OCI-LY3 (cell line): ENCODE results near the gene AHCYL2.
A peak's percentile ranks its signal among the peaks of the same experiment; 100 is the strongest.

Experiments
- H2AFZ ChIP-seq: fragments of 200-600, 300-600 bp; shearing (Covaris generic); 2 replicates; pipeline ENCODE4 v1.6.0; 2014; ENCODE audit warnings: antibody characterized with exemption, low read depth, low read length
- H3K27ac ChIP-seq: fragments of 200-600, 300-600 bp; sonication (generic); 2 replicates; pipeline ENCODE4 v1.5.1; 2014; ENCODE audit warnings: mild to moderate bottlenecking, low read length, moderate library complexity, mixed read lengths
- H3K27me3 ChIP-seq: fragments of 200-600, 300-600 bp; sonication (generic); 2 replicates; pipeline ENCODE4 v1.6.1; 2014; ENCODE audit warnings: low read depth, low read length, mixed read lengths
- H3K36me3 ChIP-seq: fragments of 200-600, 300-600 bp; sonication (generic); replicated peaks from 2 replicates; pipeline ENCODE3; 2014; ENCODE audit warnings: low read depth, low read length, mixed read lengths
- H3K4me1 ChIP-seq: fragments of 300-600, 200-600 bp; sonication (generic); 2 replicates; pipeline ENCODE4 v1.6.1; 2014; ENCODE audit warnings: low read length, mixed read lengths
- H3K4me2 ChIP-seq: fragments of 200-600, 300-600 bp; sonication (generic); 2 replicates; pipeline ENCODE4 v1.6.1; 2014; ENCODE audit warnings: low read length, mixed read lengths
- H3K4me3 ChIP-seq: fragments of 300-600, 200-600 bp; sonication (generic); 2 replicates; pipeline ENCODE4 v1.5.1; 2014; ENCODE audit warnings: antibody characterized with exemption, mild to moderate bottlenecking, low read length, moderate library complexity
- H3K79me2 ChIP-seq: fragments of 300-600, 200-600 bp; shearing (Covaris generic); 2 replicates; pipeline ENCODE4 v1.6.1; 2014; ENCODE audit warnings: mild to moderate bottlenecking, low read length, mixed read lengths
- H3K9ac ChIP-seq: fragments of 300-600, 200-600 bp; shearing (Covaris generic); 2 replicates; pipeline ENCODE4 v1.6.0; 2014; ENCODE audit warnings: mild to moderate bottlenecking, low read length, moderate library complexity
- H3K9me3 ChIP-seq: fragments of 200-600, 300-600 bp; shearing (Covaris generic); 2 replicates; pipeline ENCODE4 v1.6.1; 2014; ENCODE audit warnings: low read length, mixed read lengths; ENCODE audit not compliant: insufficient read depth
- H4K20me1 ChIP-seq: fragments of 200-600, 300-600 bp; sonication (generic); 2 replicates; pipeline ENCODE4 v1.6.1; 2016; ENCODE audit warnings: low read length, mixed read lengths; ENCODE audit not compliant: insufficient read depth
- EZH2phosphoT487 ChIP-seq: fragments of 200-600 bp; shearing (Covaris generic); IDR thresholded peaks from 2 replicates; pipeline ENCODE4 v1.6.1; 2018; ENCODE audit warnings: antibody characterized with exemption, mixed run types, low read depth
- TF ChIP-seq, protein P1 (sequence below): fragments of 200-600, 300-600 bp; sonication (generic); IDR thresholded peaks from 2 replicates; pipeline ENCODE4 v1.5.1; 2014; ENCODE audit warnings: antibody characterized with exemption, low read length, low read depth

The AHCYL2 gene

DNA sequence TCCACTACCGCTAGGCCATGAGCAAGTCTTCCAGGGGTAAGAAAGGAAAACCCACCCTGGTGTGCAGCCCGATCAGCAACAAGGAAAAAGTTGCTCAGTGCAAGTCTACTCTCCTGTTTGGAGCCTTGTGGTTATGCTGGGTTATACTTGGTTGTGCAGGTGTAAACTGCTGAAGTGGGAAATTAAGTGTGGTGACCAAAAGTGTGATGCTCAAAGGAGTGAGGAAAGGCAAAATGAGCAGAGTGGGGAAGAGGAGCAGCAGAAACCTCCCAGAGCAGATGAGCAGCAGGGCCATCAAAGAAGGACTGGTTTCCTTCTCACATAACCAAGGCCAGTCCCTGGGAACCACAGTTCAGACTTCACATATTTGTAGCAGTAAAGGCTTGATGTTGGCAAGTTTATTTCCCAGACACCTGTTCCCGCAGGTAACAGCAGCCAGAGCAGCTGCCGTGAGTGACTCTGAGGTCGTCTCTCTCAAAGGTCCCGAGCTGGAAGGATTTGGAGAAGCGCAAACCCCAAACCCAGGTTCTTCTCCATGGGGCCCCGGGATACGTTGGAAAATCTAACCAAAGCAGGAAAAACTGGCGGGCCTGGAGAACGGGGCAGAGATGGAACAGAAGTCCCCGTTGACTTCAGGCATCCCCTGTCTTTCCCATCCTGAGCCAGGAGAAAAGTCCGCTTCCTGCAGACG is 37.0 kb upstream of the AHCYL2 start:
- no peak overlapping the region for H3K27ac ChIP-seq
- peak overlapping the region; percentile 84 for H3K9ac ChIP-seq
- H3K4me3 ChIP-seq, result peak overlapping the region; percentile 97
- no peaks in the 10 kb centered on the region for H3K9me3 ChIP-seq
- TF ChIP-seq, protein P1, sequence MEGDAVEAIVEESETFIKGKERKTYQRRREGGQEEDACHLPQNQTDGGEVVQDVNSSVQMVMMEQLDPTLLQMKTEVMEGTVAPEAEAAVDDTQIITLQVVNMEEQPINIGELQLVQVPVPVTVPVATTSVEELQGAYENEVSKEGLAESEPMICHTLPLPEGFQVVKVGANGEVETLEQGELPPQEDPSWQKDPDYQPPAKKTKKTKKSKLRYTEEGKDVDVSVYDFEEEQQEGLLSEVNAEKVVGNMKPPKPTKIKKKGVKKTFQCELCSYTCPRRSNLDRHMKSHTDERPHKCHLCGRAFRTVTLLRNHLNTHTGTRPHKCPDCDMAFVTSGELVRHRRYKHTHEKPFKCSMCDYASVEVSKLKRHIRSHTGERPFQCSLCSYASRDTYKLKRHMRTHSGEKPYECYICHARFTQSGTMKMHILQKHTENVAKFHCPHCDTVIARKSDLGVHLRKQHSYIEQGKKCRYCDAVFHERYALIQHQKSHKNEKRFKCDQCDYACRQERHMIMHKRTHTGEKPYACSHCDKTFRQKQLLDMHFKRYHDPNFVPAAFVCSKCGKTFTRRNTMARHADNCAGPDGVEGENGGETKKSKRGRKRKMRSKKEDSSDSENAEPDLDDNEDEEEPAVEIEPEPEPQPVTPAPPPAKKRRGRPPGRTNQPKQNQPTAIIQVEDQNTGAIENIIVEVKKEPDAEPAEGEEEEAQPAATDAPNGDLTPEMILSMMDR, result no peak
- no peak for TF ChIP-seq EZH2phosphoT487
- peak overlapping the region; percentile 58 for H2AFZ ChIP-seq
- peaks cover 14% of the 10 kb centered on the region for H4K20me1 ChIP-seq
- no peaks in the 10 kb centered on the region for H3K27me3 ChIP-seq
- peak overlapping the region; percentile 92 for H3K4me2 ChIP-seq
- H3K36me3 ChIP-seq, result peaks cover 2% of the 10 kb centered on the region
- peaks cover 36% of the 10 kb centered on the region for H3K79me2 ChIP-seq
- peaks cover 19% of the 10 kb centered on the region for H3K4me1 ChIP-seq

DNA sequence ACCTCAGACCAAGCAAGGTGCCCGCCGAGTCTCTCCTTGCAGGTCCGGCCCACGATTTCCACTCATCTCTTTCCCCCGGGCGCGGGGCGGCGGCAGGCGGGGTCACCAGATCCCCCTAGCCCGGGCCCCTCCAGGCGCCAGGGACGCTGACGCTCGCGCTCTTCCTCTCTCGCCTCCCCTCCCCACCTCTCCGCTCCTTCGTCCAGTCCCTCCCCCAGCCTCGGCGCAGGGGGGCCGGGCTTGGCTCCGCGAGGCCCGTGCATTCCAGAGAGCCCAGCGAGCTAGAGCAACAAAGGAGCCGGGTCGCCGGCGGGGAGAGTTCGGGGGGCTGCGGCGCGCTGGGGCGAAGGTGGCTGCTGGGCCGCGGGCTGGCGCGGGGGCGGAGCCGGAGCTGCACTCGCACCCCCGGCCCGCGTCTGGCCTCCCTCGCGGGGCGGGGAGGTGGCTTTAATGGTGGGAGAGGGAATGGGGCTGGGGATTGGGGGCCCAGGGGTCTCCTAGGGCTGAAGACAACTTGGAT is 36.4 kb upstream of the AHCYL2 start, which contains the start of gene SMO:
Gene SMO, plus strand, starts transcription at position 262 of the 520 bp plus-strand sequence. CDS start 519 bp downstream, outside the sequence.
- Histone ChIP-seq H4K20me1 (peaks cover 14% of the 10 kb centered on the region), H3K79me2 (peaks cover 39% of the 10 kb centered on the region), H3K9me3 (no peaks in the 10 kb centered on the region), H3K36me3 (peaks cover 5% of the 10 kb centered on the region), H3K9ac (peak within 1 kb of the TSS; percentile 84), H3K27me3 (no peaks in the 10 kb centered on the region), H3K27ac (peak within 1 kb of the TSS; percentile 25), H3K4me1 (peaks cover 19% of the 10 kb centered on the region), H2AFZ (peak within 1 kb of the TSS; percentile 72), H3K4me3 (peak within 1 kb of the TSS; percentile 97), H3K4me2 (peak within 1 kb of the TSS; percentile 92)
- TF ChIP-seq, protein P1, result no peak
- no peak for TF ChIP-seq EZH2phosphoT487

DNA sequence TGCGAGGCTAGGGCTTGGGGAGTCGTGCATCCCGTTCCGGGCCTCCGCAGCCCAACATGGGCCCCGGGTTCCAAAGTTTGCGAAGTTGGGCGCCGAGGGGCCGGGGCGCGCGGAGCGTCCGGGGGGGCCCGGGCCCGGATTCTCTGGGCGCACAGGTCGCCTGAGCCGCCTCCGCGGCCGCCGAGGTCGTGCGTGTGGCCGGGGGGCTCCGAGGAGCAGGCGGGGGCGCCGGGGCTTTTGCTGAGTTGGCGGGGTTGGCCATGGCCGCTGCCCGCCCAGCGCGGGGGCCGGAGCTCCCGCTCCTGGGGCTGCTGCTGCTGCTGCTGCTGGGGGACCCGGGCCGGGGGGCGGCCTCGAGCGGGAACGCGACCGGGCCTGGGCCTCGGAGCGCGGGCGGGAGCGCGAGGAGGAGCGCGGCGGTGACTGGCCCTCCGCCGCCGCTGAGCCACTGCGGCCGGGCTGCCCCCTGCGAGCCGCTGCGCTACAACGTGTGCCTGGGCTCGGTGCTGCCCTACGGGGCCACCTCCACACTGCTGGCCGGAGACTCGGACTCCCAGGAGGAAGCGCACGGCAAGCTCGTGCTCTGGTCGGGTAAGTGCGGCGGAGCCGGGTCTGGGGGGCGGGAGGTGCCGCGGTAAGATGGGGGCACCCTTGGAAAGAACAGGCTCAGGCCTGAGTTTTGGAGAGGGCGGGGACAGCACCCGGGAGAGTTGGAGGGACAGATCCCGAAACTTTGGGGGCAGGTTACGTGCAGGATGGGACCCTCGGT is 35.8 kb upstream of the AHCYL2 start:
- Histone ChIP-seq H3K36me3 (peaks cover 5% of the 10 kb centered on the region), H3K27ac (peak overlapping the region; percentile 25), H3K4me1 (peaks cover 19% of the 10 kb centered on the region), H3K4me3 (peak overlapping the region; percentile 97), H3K9me3 (no peaks in the 10 kb centered on the region), H3K4me2 (peak overlapping the region; percentile 92), H3K27me3 (no peaks in the 10 kb centered on the region), H4K20me1 (peaks cover 14% of the 10 kb centered on the region), H3K9ac (peak overlapping the region; percentile 84), H3K79me2 (peaks cover 39% of the 10 kb centered on the region), H2AFZ (peak overlapping the region; percentile 72)
- TF ChIP-seq, protein P1, result no peak
- TF ChIP-seq EZH2phosphoT487, result no peak
